Trophoblast cell (in vitro differentiated cells and primary cell): ENCODE measurements around the gene SPIRE1.

Experiments
- DNase-seq, 2 donors: peaks; one replicate each; pipeline ENCODE4 v3.0.0-alpha.2; 2016
- H2AFZ ChIP-seq: 2 replicates; pipeline ENCODE4 v1.6.1; 2013; ENCODE audit warnings: low read length, moderate library complexity, mild to moderate bottlenecking; ENCODE audit not compliant: insufficient read depth, poor library complexity
- H2AK5ac ChIP-seq: 2 replicates; pipeline ENCODE4 v1.6.1; 2013; ENCODE audit warnings: mild to moderate bottlenecking, low read length
- H2BK120ac ChIP-seq: 2 replicates; pipeline ENCODE4 v1.6.1; 2013; ENCODE audit warnings: low read length, mild to moderate bottlenecking, moderate library complexity; ENCODE audit not compliant: insufficient read depth, poor library complexity
- H2BK12ac ChIP-seq: 2 replicates; pipeline ENCODE4 v1.6.1; 2013; ENCODE audit warnings: mild to moderate bottlenecking, low read length, moderate library complexity
- H2BK5ac ChIP-seq: 2 replicates; pipeline ENCODE4 v1.6.1; 2013; ENCODE audit warnings: low read length, low read depth, moderate library complexity, mild to moderate bottlenecking; ENCODE audit not compliant: poor library complexity
- H3K14ac ChIP-seq: 2 replicates; pipeline ENCODE4 v1.6.1; 2013; ENCODE audit warnings: mild to moderate bottlenecking, low read length
- H3K18ac ChIP-seq: 2 replicates; pipeline ENCODE4 v1.6.1; 2013; ENCODE audit warnings: mild to moderate bottlenecking, low read length
- H3K23ac ChIP-seq: 2 replicates; pipeline ENCODE4 v1.6.1; 2013; ENCODE audit warnings: low read length
- H3K27ac ChIP-seq: 2 replicates; pipeline ENCODE4 v1.5.1; 2013; ENCODE audit warnings: low read depth, mild to moderate bottlenecking, inconsistent platforms, low read length, moderate library complexity
- H3K27me3 ChIP-seq: 2 replicates; pipeline ENCODE4 v1.6.1; 2013; ENCODE audit warnings: inconsistent platforms, mild to moderate bottlenecking, low read length, moderate library complexity; ENCODE audit not compliant: insufficient read depth
- H3K36me3 ChIP-seq, 2 experiments: 1 replicate in 1 of 2; 2 replicates in 1 of 2; pipeline ENCODE4 v1.6.1; 2013; ENCODE audit warnings: low read length in 2 of 2, mild to moderate bottlenecking in 2 of 2, moderate library complexity in 1 of 2; ENCODE audit not compliant: insufficient read depth in 2 of 2, control insufficient read depth in 1 of 2
- H3K4ac ChIP-seq: 2 replicates; pipeline ENCODE4 v1.6.1; 2013; ENCODE audit warnings: low read depth, mild to moderate bottlenecking, low read length, moderate library complexity
- H3K4me1 ChIP-seq, 2 experiments: 1 replicate in 1 of 2; 2 replicates in 1 of 2; pipeline ENCODE4 v1.6.1; 2013; ENCODE audit warnings: low read length in 2 of 2, mild to moderate bottlenecking in 2 of 2, moderate library complexity in 1 of 2; ENCODE audit not compliant: insufficient read depth in 2 of 2, control insufficient read depth in 1 of 2
- H3K4me2 ChIP-seq: 2 replicates; pipeline ENCODE4 v1.6.1; 2013; ENCODE audit warnings: inconsistent platforms, mild to moderate bottlenecking, low read length, moderate library complexity
- H3K4me3 ChIP-seq: 2 replicates; pipeline ENCODE4 v1.5.1; 2013; ENCODE audit warnings: mild to moderate bottlenecking, low read depth, low read length, inconsistent platforms
- H3K79me1 ChIP-seq: one replicate; pipeline ENCODE4 v1.6.1; 2013; ENCODE audit warnings: low read length
- H3K79me2 ChIP-seq: 2 replicates; pipeline ENCODE4 v1.6.1; 2013; ENCODE audit warnings: low read length, mild to moderate bottlenecking; ENCODE audit not compliant: control insufficient read depth, insufficient read depth, poor library complexity
- H3K9ac ChIP-seq: 2 replicates; pipeline ENCODE4 v1.6.1; 2013; ENCODE audit warnings: mild to moderate bottlenecking, low read length
- H3K9me3 ChIP-seq: 2 replicates; pipeline ENCODE4 v1.6.1; 2013; ENCODE audit warnings: low read depth, mild to moderate bottlenecking, control low read depth, inconsistent platforms, low read length; ENCODE audit not compliant: insufficient read depth
- H4K12ac ChIP-seq: 2 replicates; pipeline ENCODE4 v1.6.1; 2013; ENCODE audit warnings: low read depth, mild to moderate bottlenecking, low read length, moderate library complexity
- H4K8ac ChIP-seq: 2 replicates; pipeline ENCODE4 v1.6.1; 2013; ENCODE audit warnings: low read depth, mild to moderate bottlenecking, low read length, moderate library complexity
- H4K91ac ChIP-seq: one replicate; pipeline ENCODE4 v1.6.1; 2013; ENCODE audit warnings: low read depth, mild to moderate bottlenecking, low read length, moderate library complexity
- WGBS: extraction: QIAGEN DNeasy Blood & Tissue Kit; methylation state at CpG from one replicate; pipeline ENCODE4 v1.1.7; 2013; ENCODE audit warnings: missing lambda C conversion rate; ENCODE audit not compliant: insufficient read length, insufficient coverage; ENCODE audit errors: extremely low coverage; 5-methylcytosine and 5-hydroxymethylcytosine counted together

Gene SPIRE1

GRCh38 chr18:12420821-12421421 lies 237.0 kb downstream of the SPIRE1 start:
- H3K27me3 ChIP-seq: no peaks in the 10 kb centered on the region
- H3K36me3 ChIP-seq: no peaks in the 10 kb centered on the region
- H3K4ac ChIP-seq: no peak overlapping the region
- H3K4me2 ChIP-seq: peak overlapping the region; percentile 46
- H2AFZ ChIP-seq: no peak overlapping the region
- H3K79me2 ChIP-seq: no peaks in the 10 kb centered on the region
- peak overlapping the region; percentile 26 for H4K12ac ChIP-seq
- peak; percentile 48 to 63 for DNase-seq
- H3K9me3 ChIP-seq: peaks cover 3% of the 10 kb centered on the region
- H3K14ac ChIP-seq: no peak overlapping the region
- WGBS: no CpG with 5 or more reads among the region's 27 CpGs
- H3K4me3 ChIP-seq: no peak overlapping the region
- H4K8ac ChIP-seq: no peak overlapping the region
- no peak overlapping the region for H3K9ac ChIP-seq
- H3K4me1 ChIP-seq: peaks cover 0 to 3% of the 10 kb centered on the region in 2 experiments
- H2BK12ac ChIP-seq: no peak overlapping the region
- no peak overlapping the region for H2BK5ac ChIP-seq
- H3K27ac ChIP-seq: no peak overlapping the region
- H3K23ac ChIP-seq: no peak overlapping the region
- no peaks in the 10 kb centered on the region for H3K79me1 ChIP-seq
- no peak overlapping the region for H3K18ac ChIP-seq
- no peak overlapping the region for H2BK120ac ChIP-seq
- H2AK5ac ChIP-seq: no peak overlapping the region
- no peak overlapping the region for H4K91ac ChIP-seq

- Histone ChIP-seq H3K4ac (no peak overlapping the region), H4K8ac (no peak overlapping the region), H2BK12ac (no peak overlapping the region), H3K4me1 (peaks cover 0 to 3% of the 10 kb centered on the region in 2 experiments), H2BK120ac (no peak overlapping the region), H3K4me3 (no peak overlapping the region), H2BK5ac (no peak overlapping the region), H2AFZ (no peak overlapping the region), H3K9me3 (peaks cover 3% of the 10 kb centered on the region), H2AK5ac (no peak overlapping the region), H3K27ac (no peak overlapping the region), H3K18ac (no peak overlapping the region), H3K27me3 (no peaks in the 10 kb centered on the region), H3K36me3 (no peaks in the 10 kb centered on the region), H3K4me2 (no peak overlapping the region), H4K91ac (no peak overlapping the region), H3K23ac (no peak overlapping the region), H3K79me1 (no peaks in the 10 kb centered on the region), H3K9ac (no peak overlapping the region), H4K12ac (no peak overlapping the region), H3K14ac (no peak overlapping the region), H3K79me2 (no peaks in the 10 kb centered on the region)
- DNase-seq: no peak
- no CpG with 5 or more reads among the region's 4 CpGs for WGBS
Measured at GRCh38 chr18:12417687-12418086, 240.2 kb downstream of the SPIRE1 start.

- H3K27ac ChIP-seq: no peak overlapping the region
- H3K4ac ChIP-seq: no peak overlapping the region
- H2BK12ac ChIP-seq: no peak overlapping the region
- no peak overlapping the region for H4K91ac ChIP-seq
- no peaks in the 10 kb centered on the region for H3K27me3 ChIP-seq
- H3K23ac ChIP-seq: no peak overlapping the region
- H4K8ac ChIP-seq: no peak overlapping the region
- H2BK5ac ChIP-seq: no peak overlapping the region
- no CpG with 5 or more reads among the region's 5 CpGs for WGBS
- no peaks in the 10 kb centered on the region for H3K79me1 ChIP-seq
- H3K9me3 ChIP-seq: no peaks in the 10 kb centered on the region
- H3K36me3 ChIP-seq: no peaks in the 10 kb centered on the region
- no peak overlapping the region for H3K4me3 ChIP-seq
- no peak overlapping the region for H2AK5ac ChIP-seq
- H3K9ac ChIP-seq: no peak overlapping the region
- no peaks in the 10 kb centered on the region for H3K79me2 ChIP-seq
- H3K4me2 ChIP-seq: no peak overlapping the region
- H3K18ac ChIP-seq: no peak overlapping the region
- peaks cover 0 to 3% of the 10 kb centered on the region in 2 experiments for H3K4me1 ChIP-seq
- no peak overlapping the region for H2BK120ac ChIP-seq
- no peak for DNase-seq
- no peak overlapping the region for H2AFZ ChIP-seq
- no peak overlapping the region for H4K12ac ChIP-seq
- no peak overlapping the region for H3K14ac ChIP-seq
Measured at GRCh38 chr18:12416098-12416729, 241.7 kb downstream of the SPIRE1 start.

GRCh38 chr18:12411456-12411855 lies 246.5 kb downstream of the SPIRE1 start:
- Histone ChIP-seq H3K4ac (no peak overlapping the region), H3K14ac (no peak overlapping the region), H3K4me1 (peaks cover 3 to 7% of the 10 kb centered on the region in 2 experiments), H3K79me2 (no peaks in the 10 kb centered on the region), H3K27ac (no peak overlapping the region), H2BK120ac (no peak overlapping the region), H3K36me3 (no peaks in the 10 kb centered on the region), H3K27me3 (no peaks in the 10 kb centered on the region), H3K18ac (no peak overlapping the region), H3K23ac (no peak overlapping the region), H2BK5ac (no peak overlapping the region), H2AFZ (no peak overlapping the region), H3K9me3 (no peaks in the 10 kb centered on the region), H3K9ac (no peak overlapping the region), H3K79me1 (peaks cover 6% of the 10 kb centered on the region), H2AK5ac (no peak overlapping the region), H2BK12ac (no peak overlapping the region), H3K4me3 (no peak overlapping the region), H4K8ac (no peak overlapping the region), H4K91ac (no peak overlapping the region), H4K12ac (no peak overlapping the region), H3K4me2 (no peak overlapping the region)
- peak; percentile 65 to 66 for DNase-seq
- WGBS: no CpG with 5 or more reads among the region's 3 CpGs
